HG02763 (cell line): ENCODE measurements around the gene METTL14.

Experiments
- ATAC-seq: cut with Tn5 transposase; IDR thresholded peaks from one replicate; pipeline ENCODE4 v1.9.1; 2021; ENCODE audit warnings: mild to moderate bottlenecking, moderate library complexity; ENCODE audit not compliant: unreplicated experiment

Gene METTL14

GRCh38 chr4:118756958-118757357 is 71.8 kb downstream of the METTL14 start:
- no peak for ATAC-seq

GRCh38 chr4:118757761-118758251 is 72.6 kb downstream of the METTL14 start:
- ATAC-seq: no peak

GRCh38 chr4:118758293-118758692 is 73.1 kb downstream of the METTL14 start:
- no peak for ATAC-seq

GRCh38 chr4:118759481-118759880 is 74.3 kb downstream of the METTL14 start:
- ATAC-seq: no peak

GRCh38 chr4:118760092-118760491 is 74.9 kb downstream of the METTL14 start:
- peak; percentile 52 for ATAC-seq

GRCh38 chr4:118760493-118760892 is 75.3 kb downstream of the METTL14 start:
- peak; percentile 95 for ATAC-seq

- ATAC-seq: no peak
These were observed 76.3 kb downstream of the METTL14 start for GRCh38 chr4:118761397-118762016.

GRCh38 chr4:118762155-118762554 is 77.0 kb downstream of the METTL14 start:
- no peak for ATAC-seq

- no peak for ATAC-seq
These were observed 77.7 kb downstream of the METTL14 start for GRCh38 chr4:118762730-118763477.
